Stimulated activated CD4-positive, alpha-beta T cell treated with anti-CD3 and anti-CD28 coated beads, Interleukin-15, amount 100 ng/mL, for 24 hours (primary cell): ENCODE results near the gene MPZL3.

Experiments
- DNase-seq: peaks from one replicate; pipeline ENCODE4 v3.0.0-alpha.2; 2020

MPZL3 gene, protein sequence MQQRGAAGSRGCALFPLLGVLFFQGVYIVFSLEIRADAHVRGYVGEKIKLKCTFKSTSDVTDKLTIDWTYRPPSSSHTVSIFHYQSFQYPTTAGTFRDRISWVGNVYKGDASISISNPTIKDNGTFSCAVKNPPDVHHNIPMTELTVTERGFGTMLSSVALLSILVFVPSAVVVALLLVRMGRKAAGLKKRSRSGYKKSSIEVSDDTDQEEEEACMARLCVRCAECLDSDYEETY

DNA sequence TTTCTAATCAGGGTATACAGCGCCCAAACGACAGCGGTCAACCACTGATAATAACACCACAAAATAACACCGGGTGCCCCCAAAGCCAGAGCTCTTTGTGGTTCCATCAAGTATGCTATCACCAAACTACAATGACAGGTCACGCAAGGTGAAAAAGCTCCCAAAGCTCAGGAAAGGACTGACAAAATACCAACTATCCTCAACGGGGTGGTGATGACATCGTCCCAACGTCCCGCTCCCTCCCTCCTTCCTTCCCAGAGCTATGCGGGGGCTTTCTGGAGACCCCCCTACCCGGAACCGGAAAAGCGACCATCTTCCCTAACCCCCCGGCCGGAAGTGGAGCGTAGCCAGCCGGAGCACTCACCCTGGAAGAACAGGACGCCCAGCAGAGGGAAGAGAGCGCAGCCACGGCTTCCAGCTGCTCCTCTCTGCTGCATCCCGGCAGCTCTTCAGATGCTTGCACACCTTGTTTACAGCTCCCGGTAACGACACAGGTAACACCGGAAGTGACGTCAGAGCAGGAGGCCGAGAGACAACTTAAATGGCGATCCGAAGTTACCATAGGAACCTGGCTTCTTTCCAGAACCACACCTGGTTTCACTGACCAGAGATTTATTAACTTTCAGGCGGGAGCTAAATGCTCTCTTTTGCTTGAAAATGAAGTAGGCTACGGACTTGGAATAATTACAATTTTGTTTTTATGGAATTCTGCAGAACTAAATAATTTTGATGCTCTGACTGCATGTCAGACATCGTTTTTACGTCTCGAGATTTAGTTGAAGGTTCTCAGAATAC is at the start of gene MPZL3:
MPZL3 (minus strand) TSS at position 508 of the 795 bp plus-strand sequence; CDS start at position 437, 71 bp downstream.
- peak; percentile 87 for DNase-seq

DNA sequence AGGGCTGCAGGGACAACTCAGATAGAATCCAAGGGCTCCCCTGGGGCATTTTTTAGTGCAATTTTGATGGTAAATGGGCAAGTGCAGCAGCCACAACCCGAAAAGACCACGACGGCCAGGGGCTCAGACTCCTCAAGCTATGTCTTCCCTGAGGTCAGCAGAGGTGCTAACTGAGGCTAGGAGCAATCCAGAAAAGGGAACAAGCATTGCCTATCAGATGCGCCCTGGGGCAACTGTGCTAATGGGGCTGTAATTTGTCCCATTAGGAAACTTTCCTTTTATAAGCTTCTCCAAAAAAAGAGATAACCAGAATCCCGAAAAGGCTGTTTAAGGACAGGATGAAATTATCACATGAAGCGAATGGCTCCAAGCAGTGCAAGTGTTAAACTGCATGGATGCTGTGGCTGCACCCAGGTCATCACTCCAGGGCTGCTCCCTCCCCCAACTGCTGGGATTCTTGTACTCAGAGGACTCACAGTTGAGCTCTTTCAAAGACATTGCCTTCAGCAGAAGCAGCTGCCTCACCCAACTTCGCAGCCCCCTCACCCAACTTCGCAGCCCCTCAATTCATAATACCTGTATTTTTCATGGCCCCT is 49.5 kb upstream of the MPZL3 start:
- DNase-seq: no peak

DNA sequence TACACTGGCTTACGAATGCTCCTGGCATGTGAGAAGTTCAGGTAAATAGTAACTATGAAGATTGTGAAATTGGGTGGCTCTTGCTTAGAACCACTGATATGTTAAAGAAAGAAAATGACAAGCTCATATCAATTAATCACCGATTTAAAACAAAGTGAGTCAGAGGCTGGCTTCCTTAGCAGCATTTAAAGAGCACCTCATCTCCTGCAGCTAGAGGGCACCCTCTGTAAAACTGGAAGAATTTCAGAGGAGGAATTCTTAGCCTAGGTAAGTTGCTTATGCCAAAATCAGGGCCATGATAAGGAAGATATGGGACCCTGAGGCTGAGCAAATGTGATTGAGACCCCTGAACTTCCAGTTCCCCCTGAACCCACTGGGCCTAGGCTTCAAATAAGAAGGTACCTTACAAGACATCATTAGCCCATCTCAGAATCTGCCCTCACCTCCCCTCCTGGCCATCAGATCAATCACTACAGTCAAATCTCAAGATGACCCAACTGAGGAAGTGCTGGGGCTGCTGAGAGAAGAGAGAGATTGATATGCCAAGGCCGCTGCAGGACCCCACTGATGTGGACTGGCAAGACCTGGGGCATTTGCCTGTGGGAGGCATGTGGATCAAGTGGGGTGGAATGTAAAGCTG is 43.8 kb upstream of the MPZL3 start:
- DNase-seq: peak; percentile 53

DNA sequence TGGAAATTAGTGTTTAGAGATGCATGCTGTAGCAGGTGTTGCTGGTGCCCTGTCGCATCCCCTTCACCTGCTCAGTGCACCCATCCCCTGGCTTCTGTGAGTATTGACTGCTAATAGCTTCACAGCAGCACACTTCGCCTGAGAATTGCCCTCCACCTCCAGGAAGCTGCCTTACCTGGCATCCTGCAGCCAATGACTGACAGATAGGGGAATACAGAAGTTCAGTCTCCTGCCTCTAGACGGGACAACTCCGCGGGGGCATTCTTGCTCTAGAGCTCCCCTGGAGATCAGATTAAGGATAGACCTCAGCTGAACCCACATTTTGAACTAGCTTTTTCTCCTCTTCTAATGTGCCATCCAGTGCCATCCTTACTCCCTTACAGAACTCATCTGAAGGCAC is 43.0 kb upstream of the MPZL3 start:
- DNase-seq: no peak

DNA sequence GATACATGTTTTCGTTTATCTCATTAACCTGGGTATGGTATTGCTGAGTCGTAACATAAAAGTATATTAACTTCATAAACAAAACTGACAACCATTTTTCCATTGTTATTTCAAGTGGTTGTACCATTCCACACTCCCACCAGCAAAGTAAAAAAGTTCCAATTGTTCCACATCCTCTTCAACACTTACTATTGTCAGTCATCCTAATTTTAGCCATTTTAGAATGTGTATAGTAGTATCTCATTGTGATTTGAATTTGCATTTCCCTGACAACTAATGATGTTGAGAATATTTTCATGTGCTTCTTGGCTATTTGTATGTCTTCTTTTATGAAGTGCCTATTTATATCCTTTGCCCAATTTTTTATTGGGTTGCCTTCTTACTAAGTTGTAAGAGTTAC is 41.9 kb upstream of the MPZL3 start:
- DNase-seq: no peak

DNA sequence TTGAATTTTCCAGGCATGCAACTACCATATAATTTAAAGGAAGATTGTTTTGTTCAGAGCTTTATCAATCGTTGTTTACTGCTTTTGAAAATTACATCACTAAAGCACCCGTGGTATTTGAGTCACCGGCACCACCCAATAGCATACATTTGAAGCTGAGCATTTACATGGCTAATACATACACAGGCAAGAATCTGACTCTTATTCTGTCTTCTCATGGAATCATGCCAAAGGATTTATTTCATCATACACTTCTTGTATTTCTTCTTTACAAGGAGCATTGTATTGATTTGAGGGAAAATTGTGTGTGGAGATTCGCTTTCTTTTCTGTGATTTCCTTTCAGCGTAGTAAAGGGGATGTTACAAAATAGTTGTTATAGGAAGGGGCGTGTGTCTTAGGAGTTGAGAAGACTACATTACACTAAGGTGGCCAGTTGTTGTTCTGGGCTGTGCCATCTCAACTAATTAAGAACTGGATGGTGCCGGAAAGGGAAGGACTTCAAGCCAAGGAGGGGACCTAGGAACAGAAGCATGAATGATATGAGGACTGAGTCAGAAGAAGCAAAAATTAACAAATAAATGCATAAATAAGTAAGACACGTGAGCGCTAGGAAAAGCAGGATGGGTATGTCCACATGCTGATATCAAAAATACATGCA is 39.4 kb upstream of the MPZL3 start:
- no peak for DNase-seq

DNA sequence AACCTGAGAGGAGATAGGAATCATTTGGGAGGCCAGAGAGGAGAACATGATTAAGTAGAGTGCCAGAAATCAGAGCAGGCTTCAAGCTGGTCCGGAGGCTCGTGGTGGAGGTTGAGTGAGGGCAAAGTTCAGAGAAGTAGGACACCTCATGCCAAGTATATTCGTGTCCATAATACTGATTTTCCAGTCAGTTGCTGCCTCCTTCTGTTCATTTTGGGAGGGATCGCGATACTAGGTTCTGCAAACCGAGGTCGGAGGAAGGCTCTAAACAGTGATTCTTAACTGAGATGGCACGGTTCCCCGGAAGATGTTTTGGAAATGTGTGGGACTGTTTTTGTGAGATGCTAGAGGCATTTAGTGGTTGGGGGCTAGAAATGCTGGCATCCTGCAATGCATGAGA is 38.8 kb upstream of the MPZL3 start:
- peak; percentile 49 for DNase-seq

DNA sequence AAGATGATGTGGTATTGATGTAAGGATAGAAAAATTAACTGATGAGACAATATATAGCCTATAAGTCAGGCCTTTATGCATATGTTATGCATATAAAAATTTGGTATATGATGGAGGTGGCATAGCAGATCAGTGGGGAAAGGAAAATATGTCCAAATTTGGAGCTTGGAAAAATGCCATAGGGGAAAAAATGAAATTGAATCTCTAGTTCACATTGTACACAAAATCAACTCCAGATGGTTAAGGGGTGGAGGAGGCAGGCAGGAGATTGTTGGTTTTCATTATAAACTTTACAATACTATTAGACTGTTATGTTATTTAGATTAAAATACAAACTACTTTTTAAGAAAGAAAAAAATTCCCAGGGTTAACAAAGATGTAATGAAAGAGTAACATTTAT is 37.2 kb upstream of the MPZL3 start:
- DNase-seq: no peak

DNA sequence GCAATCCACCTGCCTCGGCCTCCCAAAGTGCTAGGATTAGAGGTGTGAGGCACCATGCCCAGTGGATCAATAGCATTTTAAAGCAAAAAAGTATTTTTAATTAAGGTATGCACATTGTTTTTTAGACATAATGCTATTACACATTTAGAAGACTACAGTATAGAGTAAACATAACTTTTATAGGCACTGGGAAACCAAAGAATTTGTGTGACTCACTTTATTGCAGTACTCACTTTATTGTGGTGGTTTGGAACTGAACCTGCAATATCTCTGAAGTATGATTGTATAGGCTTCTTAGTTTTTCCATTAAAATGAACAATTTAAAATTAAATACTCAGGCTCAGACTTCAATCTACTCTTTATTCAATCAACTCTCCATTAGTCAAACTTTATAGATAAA is 34.8 kb upstream of the MPZL3 start:
- DNase-seq: no peak

DNA sequence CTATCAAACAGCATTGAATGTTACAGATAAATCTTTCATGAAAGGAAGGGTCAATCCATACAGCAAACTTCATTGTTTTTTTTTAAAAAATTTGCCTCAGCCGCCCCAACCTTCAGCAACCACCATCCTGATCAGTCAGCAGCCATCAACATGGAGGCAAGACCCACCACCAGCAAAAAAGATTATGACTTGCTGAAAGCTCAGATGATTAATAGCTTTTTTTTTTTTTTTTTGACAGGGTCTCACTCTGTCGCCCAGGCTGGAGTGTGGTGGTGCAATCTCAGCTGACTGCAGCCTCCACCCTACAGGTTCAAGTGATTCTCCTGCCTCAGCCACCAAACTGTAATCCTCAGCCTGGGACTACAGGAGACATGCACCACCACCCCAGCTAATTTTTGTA is 34.4 kb upstream of the MPZL3 start:
- DNase-seq: no peak

DNA sequence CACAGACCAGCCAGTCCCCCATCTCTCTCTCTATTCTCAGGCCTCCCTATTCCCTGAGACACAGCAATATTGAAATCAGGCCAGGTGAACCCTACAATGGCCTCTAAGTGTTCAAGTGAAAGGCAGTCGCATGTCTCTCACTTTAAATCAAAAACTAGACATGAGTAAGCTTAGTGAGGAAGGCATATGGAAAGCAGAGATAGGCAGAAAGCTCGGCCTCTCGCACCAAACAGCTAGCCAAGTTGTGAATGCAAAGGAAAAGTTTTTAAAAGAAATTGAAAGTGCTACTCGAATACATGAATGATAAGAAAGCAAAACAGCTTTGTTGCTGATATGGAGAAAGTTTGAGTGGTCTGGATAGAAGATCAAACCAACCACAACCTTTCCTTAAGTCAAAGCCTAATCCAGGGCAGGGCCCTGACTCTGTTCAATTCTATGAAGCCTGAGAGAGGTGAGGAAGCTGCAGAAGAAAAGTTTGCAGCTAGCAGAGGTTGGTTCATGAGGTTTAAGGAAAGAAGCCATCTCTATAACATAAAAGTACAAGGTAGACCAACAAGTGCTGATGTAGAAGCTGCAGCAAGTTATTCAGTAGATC is 31.7 kb upstream of the MPZL3 start:
- peak; percentile 58 for DNase-seq

DNA sequence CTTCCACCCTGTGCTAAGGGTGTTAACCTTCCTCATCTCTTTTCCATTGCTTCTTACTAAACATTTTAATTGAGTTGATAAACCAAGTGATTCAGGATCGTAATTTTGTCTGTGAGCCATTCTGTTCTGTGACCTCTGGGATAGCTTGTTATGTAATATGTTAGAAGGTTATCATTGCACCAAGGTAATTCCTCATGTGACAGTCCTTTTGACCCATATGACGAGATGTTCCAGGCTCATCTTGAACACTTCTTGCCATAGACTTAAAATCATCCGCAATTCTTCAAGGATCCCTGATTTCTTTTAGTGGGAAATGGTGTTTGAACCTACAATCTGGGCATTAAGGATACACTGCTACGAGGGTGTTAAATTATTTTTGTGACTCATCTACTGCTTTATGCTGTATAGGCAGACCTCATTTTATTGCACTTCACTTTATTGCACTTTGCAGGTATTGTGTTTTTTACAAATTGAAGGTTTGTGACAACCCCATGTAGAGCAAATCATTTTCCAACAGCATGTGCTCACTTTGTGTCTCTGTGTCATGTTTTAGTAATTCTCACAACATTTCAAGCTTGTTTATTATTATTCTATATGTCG is 31.0 kb upstream of the MPZL3 start:
- no peak for DNase-seq

DNA sequence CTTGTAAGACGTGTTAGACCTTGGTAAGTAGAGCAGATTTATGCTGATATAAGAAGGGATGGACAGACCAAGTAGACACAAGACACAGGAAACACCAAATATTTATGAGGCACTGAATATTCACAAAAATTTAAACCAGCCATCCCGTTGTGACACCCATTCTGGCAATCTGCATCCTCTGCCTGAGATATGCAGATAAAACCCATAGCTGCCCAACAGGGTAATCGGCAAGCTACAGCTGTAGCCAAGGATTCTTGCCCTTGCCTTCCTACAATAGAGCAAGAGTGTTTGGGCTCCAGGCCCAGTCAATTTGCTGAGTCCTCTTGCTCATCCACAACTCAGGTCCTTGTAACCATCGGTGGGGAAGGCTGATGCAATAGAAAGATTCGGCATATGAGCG is 30.4 kb upstream of the MPZL3 start:
- DNase-seq: no peak

DNA sequence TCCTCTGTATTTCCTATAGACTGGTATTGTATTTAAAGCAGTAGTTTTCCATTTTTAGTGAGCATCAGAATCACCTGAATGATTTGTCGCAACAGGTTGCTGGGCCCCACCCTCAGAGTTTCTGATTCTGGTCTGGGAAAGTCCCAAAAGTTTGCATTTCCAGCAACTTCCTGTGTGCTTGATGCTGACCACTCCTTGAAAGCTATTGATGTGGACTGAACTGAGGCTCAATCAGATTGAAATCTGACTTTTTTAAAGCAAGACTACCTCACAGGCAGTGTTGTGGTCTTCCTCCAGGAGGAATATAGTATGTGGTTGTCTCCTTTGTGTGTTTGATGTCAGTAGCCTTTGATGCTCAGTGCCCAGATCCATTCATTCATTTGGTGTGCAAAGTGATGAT is 29.1 kb upstream of the MPZL3 start:
- peak; percentile 39 for DNase-seq

DNA sequence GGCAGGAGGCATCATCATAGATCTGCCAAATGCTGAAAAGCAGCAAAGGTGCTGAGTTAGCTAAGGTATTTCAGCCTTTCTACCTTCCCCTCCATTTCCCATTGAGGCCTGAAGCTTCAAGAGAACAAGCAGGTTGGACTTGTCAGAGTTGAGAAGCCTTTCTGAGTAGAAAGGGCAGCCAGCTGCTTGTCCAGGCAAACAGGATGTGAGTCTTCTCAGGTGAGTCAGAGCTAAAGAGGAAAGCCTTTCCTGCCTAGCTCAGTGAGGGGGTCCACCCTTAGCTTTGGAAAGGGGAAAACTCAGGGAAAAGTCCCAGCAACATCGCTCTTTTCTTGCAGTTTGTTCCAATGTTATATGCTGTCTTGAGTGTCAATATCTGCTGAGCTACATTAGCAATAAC is 25.1 kb upstream of the MPZL3 start:
- DNase-seq: no peak

DNA sequence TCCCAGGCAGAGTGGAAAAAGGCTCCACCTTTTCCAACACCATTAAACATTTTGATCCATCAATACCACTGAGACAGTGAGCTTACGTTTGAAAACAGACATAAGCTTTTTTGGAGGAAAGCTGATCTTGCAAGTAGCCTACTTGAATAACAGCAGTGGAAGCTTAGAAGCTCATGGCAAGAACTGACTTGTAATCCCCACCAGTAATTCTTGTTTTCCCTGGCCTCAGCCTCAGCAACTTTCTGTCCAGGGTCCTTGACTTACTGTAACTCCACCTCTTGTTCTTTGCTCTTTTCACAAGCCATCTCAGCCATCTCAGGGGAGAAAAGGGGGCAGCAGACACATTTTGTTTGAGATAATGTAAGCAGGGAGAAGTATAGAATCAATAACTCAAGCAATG is 24.3 kb upstream of the MPZL3 start:
- DNase-seq: no peak

DNA sequence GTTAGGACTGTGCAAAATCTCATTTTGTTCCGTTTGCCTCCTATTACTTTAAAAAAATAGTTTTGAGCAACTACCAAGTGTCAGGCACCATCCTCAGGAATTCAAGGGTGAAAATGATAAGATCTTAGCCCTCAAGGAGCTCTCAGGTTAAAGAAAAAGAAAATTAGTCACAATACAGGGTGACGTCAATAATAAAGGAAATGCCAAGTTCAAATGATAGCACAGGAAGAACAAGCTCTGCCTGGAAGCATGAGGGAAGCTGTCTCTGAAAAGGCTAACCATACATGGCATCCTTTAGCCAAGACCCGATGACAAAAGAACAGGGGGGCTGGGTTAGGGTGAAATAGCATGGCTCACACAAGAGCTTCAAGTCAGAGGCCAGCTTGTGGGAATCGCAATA is 23.0 kb upstream of the MPZL3 start:
- no peak for DNase-seq

DNA sequence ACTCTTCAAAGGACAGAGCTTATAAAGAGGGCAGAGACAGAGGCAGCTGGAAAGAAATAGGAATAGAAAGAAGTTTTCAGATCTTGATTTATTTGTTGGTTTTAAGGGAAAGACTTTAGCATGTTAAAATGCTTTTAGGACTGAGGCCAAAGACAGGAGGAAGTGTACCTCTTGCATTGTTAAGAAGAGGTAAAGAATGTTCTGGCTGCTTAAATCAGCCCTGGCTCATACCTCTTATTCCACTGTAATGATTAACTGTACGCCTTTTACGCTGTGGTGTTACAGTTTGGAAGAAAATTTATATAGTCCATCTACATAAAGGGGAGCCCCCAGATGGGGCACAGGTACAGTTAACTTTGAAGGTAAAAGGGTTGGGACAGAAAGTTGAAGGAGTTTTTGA is 22.0 kb upstream of the MPZL3 start:
- DNase-seq: no peak

DNA sequence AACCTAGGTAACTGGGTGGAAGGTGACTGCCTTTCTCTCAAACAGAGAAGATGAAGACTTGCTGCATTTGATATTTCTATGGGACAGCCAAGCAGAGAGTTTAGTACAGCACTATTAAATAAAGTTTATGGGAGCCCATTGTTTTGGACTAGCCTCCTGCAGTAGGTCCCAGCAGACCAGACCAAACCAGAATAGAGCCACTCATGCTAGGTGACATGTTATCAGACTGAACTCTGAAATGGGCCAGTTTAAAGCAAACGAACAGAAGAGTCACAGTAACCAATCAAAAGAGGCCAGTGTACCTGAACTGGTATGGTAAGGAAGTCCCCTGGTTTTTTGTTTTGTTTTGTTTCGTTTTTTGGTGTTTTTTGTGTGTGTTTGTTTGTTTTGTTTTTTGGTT is 19.8 kb upstream of the MPZL3 start:
- DNase-seq: no peak

DNA sequence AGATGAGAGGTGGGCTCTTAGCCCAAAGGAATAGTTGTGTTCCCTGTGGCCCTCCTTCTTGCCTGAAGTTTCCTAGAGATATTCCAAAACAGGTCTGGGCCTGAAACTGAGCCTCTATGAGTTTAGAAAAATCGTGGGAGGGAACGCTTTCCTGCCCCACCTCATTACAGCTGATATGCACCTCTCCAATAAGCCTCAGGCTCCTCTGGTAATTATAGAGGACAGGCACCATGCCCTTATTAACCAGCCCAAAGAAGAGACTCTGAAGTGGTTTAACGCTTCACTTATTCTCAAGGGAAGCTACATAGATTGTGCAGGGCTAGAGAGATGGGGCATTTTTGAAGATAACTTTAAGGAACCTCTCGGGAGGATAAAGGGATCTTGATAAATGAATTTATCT is 15.3 kb upstream of the MPZL3 start:
- no peak for DNase-seq

DNA sequence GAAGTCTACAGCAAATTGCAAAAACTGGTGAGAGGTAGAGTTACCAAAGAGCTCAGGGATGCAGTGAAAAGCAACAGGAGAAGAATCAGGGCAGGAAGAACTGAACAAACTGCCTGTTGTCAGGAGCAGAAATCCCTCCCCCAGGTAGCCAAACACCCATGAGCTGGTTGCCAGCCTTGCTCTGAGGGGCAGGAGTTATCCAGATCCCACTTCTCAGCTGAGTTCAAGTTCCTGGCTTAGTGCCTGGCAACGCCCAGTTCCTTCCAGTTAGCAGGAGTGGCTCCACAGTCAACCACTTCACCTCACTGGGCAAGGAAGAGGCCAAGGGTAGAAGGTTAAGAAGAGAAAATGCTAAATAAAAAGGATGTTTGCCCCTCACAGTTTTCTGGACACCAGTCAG is 13.8 kb upstream of the MPZL3 start:
- DNase-seq: no peak
